NCI-H146 treated with DMSO at 0.1 percent for 48 hours (cell line): ENCODE results near the gene ADK.

Experiments
- DNase-seq: peaks from one replicate; lab custom pipeline; 2025; ENCODE audit not compliant: unreplicated experiment; lab: John Stamatoyannopoulos, UW

ADK gene

DNA sequence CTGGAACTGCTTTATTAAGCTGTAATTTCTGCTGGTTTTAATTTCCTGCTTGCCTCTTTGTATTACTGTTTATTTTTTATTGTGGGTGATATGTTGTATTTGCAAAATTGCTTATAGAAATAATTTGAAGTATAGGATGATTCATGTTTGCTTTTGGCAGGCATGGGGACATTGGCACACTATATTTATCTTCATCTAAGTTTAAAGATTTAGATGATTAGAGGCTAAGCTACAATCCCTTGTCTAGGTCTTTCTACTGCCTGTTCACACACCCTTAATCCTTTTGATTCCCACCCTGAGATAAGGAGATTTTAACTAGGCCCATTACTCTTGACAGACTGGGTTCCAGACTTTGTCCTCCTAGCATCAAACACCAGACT lies 492.6 kb downstream of the ADK start:
- no peak for DNase-seq

DNA sequence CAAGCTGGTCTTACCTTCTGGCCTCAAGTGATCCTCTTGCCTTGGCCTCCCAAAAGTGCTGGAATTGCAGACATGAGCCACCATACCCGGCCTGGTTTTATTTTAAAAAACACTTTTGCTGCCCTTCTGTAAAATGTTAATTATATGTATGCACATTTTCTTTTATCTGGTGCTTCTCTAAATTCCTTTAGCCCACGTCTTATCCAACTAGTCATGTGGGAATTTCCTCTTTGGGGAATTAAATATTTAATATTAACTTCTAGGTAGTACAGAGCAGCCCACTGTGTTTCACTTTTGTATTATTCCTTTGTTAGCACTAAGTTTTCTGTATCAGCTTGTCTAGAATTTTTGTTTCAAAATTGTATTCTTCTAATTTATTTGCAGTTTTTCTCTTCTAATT lies 493.7 kb downstream of the ADK start:
- DNase-seq: no peak

DNA sequence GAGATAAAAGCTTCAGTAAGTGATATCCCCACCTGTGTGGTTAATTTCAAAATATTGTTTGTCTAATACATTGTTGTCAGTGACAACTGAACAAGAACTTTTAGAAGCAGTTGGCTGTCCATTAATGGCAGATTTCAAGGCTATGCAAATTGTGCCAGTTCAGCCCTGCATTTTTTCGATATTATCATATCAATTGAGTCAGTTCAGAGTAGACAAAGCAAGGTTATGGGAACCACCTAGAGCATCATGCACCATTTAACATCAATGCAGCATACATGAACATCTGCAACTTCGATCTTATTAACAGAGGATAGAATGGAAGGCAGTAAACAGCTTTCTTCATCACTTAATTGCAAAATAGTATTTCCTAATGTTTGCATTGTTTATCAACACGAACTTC lies 494.7 kb downstream of the ADK start:
- peak; percentile 59 for DNase-seq

DNA sequence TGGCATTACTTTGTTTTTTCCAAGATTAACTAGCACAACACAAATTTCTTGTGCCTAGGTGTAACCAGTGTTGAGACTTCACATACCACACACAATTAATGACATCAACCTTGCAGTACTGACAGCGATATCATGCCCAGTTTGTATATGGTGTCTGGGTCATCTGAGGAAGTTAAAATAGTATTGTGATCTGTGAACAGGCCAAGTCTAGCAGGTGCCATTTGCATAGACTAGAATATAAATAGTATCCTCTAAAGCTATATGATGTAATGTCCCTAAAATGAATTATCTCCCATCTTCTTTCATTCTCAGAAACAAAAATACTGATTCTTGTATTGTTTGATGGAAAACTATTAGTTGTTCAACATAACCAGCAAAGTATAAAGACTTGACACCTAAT lies 499.6 kb downstream of the ADK start:
- DNase-seq: no peak

DNA sequence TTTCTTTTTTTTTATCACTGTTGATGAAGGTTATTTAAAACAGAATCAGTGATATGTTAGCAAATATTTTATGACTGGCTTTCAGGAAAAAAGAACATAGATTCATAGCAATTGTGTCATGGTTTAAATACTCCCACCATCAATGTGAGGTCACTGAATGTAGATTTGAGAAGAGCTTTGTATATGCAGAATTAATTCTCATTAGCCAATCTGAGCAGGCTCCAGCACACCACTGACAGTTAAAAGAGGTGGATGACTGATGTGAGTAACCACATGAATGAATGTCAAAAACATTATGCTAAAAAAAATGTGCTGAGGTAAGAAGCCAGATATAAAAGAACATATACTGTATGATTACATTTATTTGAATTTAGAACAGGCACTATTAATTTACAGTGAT lies 500.5 kb downstream of the ADK start:
- no peak for DNase-seq

DNA sequence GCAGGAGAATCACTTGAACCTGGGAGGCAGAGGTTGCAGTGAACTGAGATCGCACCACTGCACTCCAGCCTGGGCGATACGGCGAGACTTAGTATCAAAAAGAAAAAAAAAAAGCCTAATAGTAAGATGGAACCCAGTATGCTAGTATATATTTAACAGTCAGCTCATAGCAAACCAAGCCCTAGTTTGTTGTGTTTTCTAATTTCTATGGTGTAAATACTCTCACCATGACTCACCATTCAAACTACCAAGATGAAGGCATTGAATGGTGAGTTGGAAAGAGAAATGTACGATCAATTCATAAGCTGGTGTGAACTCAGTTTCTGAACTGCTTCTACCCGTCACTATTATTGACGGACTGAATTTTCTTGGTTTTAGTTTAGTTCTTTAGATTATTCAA lies 501.6 kb downstream of the ADK start:
- DNase-seq: no peak

DNA sequence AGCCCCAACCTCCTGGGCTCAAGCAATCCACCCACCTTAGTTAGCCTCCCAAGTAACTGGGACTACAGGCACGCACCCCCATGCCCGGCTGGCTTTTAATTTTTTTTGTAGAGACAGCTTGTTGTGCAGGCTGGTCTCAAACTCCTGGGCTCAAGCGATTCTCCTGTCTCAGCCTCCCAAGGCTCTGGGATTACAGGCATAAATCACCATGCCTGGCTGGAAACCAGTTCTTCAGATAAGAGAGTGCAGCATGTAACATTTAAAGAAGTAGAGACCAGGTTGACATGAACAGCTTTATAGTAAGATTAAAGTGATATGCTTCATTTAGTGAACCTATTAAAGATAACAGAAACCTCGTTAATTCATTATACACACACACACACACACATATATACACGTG lies 507.5 kb downstream of the ADK start:
- DNase-seq: no peak

DNA sequence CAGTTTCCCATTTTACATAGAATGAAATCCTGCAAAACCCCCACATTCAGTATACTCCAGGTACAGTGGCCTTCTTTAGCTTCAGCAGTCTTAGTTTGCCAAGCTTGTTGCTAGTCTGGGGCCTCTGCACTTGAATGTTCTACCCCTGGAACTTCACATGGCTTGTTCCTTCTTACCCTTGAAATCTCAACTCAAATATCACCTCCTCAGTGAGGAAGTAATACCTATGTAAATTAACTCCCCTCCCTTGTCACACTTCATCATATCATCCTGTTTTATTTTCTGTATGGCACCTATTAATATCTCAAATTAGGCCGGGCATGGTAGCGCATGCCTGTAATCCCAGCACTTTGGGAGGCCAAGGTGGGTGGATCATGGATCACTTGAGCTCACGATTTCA lies 511.6 kb downstream of the ADK start:
- DNase-seq: no peak

DNA sequence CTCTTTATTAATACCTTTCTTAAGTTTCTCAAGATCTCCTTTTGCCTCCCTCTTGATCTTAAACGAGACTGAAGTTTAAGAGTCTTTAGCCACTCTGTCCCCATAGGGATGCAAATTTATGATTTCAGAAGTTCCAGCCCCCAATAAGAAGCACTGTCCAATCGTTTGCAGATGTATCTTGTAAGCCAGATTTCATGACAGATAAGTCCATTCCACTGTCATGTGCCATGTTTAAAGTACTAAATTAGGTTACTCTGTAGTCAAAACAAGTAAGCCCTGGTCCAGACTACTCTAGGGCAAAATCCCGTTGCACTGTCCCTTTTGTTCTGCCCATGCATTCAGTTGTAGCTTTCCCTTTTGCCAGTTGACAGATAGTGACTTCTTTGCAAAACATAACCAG lies 518.2 kb downstream of the ADK start:
- no peak for DNase-seq

DNA sequence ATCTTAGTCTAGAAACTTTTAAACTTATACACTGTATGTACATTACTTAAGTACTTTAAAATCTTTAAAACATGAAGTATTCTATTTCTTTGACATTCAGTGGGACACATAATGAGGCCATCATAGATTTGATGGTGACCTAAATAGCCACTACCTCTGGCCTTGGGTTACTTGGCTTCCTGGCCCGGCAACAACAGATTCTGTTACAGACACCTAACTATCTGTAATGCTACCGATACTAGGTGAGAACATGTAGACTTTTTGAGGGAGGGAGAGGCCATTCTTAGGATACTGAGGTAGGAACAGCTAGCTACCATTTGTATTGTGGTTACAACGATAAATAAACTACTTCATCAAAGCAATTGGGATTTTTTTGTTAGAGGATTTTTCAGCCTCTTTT lies 520.7 kb downstream of the ADK start:
- DNase-seq: no peak

DNA sequence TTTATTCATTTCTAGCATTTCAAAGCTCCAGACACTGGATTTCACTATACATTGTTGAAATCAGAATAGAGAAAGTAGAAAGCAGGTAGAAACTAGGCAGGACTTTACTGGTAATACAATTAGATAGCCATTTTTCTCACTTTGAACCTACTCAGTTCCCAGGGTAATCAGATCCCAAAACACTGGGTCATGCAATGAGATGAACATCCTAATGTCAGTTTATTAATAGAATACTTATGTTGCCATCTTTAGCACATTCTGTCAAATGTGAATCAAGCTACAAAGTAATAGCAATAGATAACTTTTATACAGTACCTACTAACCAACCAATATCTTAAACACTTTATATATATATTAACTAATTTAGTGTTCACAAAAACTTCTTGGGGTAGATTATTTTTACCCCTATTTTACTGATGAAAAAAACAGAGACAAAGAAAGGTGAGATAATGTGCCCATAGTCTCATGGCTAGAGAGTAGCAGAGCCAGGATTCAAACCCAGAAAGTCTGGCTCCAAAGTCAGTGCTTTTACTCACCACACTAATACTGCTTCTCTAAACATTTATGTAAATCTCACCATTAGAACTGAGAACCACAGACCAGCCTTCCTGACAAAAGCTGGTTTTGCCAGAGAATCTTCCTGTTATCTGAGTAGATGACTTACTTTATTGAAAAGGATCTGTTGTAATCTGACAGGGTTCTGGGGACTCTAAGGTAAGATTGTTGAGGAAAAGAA lies 521.6 kb downstream of the ADK start:
- DNase-seq: no peak

DNA sequence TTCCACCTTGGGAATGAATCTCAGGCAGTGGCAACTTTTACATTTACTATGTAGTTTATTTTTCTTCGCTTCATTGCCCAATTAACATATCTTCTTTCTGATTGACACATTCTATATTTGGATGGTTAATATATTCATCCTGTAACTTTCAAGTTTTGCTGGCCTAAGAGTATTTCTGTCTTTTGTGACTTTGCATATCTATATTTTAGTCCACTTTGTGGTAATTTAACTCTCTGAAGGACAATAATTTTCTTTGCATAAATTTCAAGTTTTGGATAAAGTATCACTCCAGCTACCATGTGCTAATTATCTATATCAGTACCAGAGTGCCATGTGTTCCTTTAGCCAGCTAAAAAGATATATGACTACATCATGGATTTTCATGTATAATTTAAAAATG lies 523.9 kb downstream of the ADK start:
- no peak for DNase-seq

DNA sequence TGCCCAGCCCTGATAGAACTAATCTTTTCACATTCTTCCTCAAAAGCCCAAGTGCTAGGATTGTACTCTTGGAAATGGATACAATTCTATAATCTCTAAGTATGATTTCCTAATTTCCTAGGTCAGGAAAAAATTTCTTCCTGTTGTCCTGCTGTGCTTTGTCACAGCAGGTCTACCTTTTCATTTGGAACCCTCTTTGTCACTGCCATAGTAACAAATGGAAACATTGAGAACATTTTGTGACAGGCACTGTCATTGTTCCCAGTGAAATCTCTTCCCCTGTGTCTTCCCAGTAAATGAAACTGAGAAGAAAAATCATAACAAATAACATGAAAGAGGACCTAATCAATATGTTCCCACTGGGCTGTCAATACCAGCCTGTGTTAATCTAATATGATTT lies 524.5 kb downstream of the ADK start:
- DNase-seq: no peak

DNA sequence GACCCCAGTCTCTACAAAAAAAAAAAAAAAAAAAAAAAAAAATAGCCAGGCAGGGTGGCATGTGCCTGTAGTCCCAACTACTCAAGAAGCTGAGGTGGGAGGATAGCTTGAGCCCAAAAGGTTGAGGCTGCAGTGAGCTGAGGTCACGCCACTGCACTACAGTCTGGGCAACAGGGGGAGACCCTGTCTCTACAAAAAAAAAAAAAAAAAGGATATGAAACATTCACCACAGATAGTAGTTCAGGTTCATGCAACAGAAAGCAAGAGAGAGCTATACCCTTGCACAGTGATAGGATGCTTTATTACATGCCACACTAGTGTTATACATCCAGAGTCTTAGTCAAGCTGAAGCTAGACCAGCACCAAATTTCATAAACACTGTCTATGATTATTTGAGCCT lies 526.9 kb downstream of the ADK start:
- no peak for DNase-seq

DNA sequence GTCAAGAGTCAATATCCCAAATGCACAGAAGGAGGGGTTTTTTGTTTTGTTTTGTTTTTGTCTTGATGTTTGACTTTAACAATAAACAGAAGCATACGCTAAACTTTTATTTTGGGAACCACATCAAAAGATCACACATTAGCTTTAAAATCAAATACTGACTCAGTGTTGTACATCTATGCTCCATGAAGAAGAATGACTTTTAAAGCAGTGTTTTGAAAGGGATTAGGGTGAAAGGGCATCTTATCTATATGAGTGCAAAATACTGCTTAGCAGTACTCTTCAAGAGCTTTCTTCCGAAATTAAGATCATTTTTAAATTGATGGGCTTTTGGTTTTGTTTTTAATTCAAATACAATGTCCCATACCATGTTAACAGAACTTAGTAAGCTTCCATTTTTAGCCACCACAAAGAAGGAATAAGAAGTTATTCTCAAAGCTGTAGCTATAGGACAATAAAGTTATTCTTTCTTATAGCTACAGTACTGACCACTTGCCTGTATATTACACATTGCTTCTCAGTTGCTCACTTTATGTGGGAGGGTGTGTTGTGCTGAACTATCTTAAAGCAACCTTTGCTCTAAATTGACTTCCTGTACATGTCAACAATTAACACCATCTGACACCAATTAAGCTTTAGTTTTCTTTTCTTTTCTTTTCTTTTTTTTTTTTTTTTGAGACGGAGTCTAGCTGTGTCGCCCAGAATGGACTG lies 531.1 kb downstream of the ADK start:
- DNase-seq: no peak

DNA sequence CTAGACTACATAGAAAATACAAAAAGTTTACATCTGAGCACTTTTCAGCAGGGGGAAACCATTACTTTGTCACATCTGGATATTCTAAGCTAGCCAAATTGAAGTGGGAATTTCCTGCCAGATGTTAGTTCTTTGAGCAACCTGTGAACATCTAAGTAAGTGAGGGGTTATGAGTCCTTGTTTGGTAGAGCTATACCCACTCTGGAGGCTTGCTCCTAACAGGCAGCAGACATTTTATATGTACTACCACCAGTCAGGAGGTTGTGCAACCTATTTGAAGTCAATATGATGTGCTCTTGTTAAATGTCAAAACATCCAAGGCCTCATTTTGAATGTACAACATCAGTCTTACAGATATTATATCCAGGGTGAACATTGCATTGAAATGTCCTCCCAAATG lies 532.0 kb downstream of the ADK start:
- DNase-seq: no peak

DNA sequence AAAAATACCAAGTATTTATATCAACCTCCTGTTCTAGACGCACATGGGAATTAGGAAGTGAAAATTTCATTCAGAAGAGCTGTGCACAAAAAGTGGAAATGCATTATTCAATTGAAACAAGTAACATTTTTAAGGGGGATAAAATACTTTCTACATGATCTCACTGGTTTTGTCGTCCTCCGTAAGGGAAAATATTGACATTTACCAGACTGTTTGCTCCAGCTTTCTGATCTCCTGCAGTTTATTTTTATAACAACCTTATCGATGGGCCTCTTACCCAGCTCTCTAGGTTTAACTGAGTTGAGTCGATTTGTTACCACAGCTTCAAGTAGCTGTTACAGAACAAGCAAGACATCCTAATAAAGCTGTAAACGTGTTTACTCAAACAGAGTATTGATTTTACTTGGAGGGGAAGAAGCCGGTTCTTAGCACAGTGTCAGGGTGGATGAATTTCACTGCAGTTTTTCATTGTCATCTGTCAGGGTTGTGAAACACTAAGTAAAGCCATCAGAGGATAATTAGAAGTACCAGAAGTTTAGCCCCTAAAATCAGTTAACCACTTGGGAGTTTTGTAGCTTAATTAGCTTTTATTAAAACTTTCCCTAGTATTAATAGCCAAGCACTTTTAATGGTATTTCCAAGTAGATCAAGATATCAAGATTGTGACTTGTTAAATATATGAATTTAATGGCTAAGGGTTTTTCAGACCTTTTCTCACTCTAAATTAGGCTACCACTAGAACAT lies 532.8 kb downstream of the ADK start:
- DNase-seq: peak; percentile 62

DNA sequence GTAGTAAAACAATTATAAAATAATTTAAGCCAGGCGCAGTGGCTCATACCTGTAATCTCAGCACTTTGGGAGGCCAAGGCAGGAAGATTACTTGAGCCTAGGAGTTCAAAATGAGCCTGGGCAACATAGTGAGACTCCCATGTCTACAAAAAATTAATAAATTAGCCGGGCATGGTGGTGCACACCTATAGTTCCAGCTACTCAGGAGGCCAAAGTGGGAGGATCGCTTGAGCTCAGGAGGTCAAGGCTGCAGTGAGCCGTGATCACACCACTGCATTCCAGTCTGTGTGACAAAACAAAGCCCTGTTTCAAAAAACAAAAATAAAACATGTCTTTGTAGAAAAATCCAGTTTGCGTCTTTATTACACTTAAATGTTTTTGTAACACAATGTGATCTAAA lies 533.4 kb downstream of the ADK start:
- no peak for DNase-seq

DNA sequence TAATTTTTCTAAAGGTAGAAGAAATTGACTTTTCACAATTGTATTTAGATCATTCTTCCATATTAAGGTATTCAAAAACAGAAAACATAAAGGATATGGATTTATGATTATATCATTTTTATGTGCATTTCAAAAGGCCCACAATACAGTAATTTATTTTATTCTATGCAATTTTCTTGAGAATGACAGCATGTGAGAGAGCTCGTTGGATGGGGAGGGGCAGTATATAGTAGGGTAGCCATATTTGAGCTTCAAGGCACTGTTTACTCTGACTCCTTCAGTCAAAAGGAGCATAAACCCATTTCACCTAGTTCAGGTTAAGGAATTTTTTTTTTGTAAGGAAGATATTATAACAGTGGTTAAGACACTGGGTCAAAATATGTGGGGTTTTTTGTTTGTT lies 534.5 kb downstream of the ADK start:
- no peak for DNase-seq

DNA sequence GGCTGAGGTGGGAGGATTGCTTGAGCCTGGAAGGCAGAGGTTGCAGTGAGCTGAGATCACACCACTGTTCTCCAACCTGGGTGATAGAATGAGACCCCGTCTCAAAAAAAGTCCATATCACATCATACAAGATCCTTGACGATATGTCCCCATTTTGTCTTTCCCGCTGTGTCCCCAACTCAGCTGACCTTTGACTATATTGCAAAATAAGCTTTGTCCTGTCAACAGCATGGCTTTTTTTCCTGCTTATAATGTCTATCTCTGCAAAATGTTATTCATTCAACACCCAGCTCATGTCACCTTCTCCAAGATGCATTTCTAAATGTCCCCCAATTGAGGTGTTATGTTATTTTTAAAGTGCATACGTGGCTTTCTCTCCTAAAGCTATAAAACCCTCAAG lies 539.4 kb downstream of the ADK start:
- DNase-seq: no peak

DNA sequence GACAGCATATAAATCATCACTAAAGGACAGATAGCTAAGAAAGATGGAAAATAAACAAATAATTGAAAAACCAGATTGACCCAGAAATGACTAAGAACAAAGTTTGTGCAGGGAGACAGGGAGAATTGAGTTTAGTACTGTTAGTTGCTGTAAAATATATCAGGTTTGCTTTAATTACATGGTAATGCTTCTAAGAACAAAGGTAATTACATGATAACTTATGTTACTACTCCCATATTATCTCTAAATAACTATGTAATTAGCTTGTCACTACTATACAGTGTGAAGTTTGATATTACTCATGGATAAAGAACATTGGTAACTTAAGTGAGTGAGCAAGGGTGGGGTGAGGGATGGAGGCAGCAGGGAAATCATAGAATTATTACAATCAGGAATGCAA lies 540.1 kb downstream of the ADK start:
- no peak for DNase-seq

DNA sequence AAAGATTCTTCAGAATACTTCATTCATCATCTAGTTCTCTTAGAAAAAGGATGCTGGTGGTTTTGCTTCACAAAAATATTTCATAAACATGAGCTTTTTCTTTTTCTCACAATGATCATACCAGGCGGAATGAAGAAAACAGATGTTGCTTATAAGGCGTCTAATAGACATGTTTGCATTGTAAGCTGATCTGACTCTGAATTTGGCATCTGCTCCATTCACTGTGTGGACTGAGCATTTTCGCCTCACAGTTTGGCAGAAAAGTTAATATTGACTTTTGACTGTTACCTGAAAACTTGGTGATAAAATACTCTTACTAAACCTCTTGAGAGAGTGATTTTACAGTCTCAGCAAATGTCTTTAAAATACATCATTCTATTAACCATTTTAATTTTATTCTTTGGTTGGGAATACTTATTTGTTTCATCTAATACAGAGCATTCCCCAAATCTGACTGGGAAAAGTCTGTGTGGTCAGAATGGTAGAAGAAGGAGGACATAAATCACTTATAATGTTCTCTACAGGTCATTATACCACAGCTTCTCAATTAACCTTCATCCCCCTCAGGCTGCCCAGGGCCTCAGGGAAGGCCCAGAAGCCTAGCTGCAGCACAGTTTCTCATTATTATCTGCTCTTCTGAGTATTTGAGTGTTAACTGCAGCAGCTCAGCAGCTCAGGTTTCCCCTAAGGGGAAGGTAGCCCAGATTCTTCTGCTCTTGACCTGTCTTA lies 553.8 kb downstream of the ADK start:
- DNase-seq: peak; percentile 95
